Sciatic nerve (tissue), 2 donors: ENCODE results near the gene MSH4. TPM values are rescaled to one million over a fixed set of nuclear protein-coding genes. Genes with fewer than 3 reads are reported as not detected.
A peak's percentile ranks its signal among the peaks of the same experiment; 100 is the strongest.
"Not testable (repeated sequence)": the region's sequence is repeated elsewhere in the genome, so short reads cannot be mapped to it uniquely, and the experiment has no call there.

Source experiments
- ATAC-seq: fragments of 200-7000 bp; cut with Tn5 transposase; one replicate; pipeline ENCODE4 v1.9.1; 2020; ENCODE audit warnings: mild to moderate bottlenecking, moderate library complexity
- DNase-seq: peaks from one replicate; pipeline ENCODE4 v3.0.0-alpha.2; 2020; ENCODE audit warnings: low spot score
- intact Hi-C: fragments of 100-400 bp; cut with DNase I; formaldehyde crosslinking; loops from one replicate; pipeline ENCODE4 v1.14.2; 2022
- total RNA-seq: library from RNA; stranded (reverse); fragmentation: NEBNext Ultra II Directional; extraction: Animal tissue kit (Norgen Biotek cat#: 25700); gene quantifications from one replicate; pipeline ENCODE4 v1.2.1, GENCODE V29; 2021
- donor health status: DM: no; HTN: no; CAD: no.
- donor health status: DM: no; HTN: no; CAD: no.

Gene MSH4
- total RNA-seq, 1 donor from 2014 or later, result 1.6 TPM

- intact Hi-C loops, result no loop called here
- ATAC-seq, result no peak
- DNase-seq, result no peak
Observed at GRCh38 chr1:75792091-75792490, 4.6 kb upstream of the MSH4 start.

GRCh38 chr1:75794382-75794781 is 2.3 kb upstream of the MSH4 start:
- no peak for DNase-seq
- no peak for ATAC-seq
- intact Hi-C loops, result no loop called here

GRCh38 chr1:75795703-75796193 is 934 bp upstream of the MSH4 start:
- intact Hi-C loops, result no loop called here
- DNase-seq, result no peak
- no peak for ATAC-seq

- no peak for DNase-seq
- ATAC-seq, result no peak
- intact Hi-C loops, result no loop called here
Observed at GRCh38 chr1:75797273-75797588, 549 bp downstream of the MSH4 start.

- intact Hi-C loops, result no loop called here
- no peak for DNase-seq
- no peak for ATAC-seq
Observed at GRCh38 chr1:75797606-75798216, 1.0 kb downstream of the MSH4 start.

- DNase-seq, ATAC-seq, intact Hi-C loops: not testable (repeated sequence)
Observed at GRCh38 chr1:75801480-75801879, 4.8 kb downstream of the MSH4 start.

DNA sequence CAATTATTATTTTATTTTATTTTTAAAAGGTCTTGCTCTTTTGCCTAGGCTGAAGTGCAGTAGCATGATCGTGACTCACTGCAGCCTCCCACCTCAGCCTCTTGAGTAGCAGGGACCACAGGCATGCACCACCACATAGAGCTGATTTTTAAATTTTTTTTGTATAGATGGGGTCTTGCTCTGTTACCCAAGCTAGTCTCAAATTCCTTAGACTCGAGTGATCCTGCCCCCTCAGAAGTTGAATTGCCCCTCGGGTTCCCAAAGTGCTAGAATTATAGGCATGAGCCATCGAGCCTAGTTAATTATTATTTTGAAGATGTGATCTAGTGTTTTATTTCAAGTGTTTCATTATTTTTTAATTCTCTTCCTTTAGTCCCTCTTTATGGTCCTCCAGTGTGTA is 12.2 kb downstream of the MSH4 start:
- no peak for ATAC-seq
- intact Hi-C loops, result no loop called here
- DNase-seq, result no peak

- DNase-seq, intact Hi-C loops, ATAC-seq: not testable (repeated sequence)
Observed at GRCh38 chr1:75810113-75810512, 13.4 kb downstream of the MSH4 start.

GRCh38 chr1:75811211-75811981 is 14.7 kb downstream of the MSH4 start:
- ATAC-seq, result no peak
- DNase-seq, result no peak
- intact Hi-C loops, result no loop called here

DNA sequence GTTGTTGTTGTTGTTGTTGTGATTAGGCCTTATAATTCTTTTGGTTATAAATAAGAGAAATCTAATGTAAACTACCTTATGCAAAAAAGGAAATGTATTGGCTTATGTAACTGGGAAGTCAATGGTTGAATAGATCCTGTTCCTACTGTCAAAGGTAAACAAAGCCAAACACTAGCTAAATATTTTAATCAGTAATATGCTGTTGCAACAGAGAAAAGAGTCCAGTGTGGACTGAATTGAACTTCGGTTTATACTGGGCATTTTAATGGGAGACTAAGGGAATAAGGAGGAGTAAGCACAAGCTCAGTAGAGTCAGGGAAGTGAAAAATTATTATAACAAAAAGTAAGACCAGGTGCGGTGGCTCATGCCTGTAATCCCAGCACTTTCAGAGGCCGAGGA is 15.4 kb downstream of the MSH4 start:
- ATAC-seq, result no peak
- intact Hi-C loops, result no loop called here
- DNase-seq, result no peak

- ATAC-seq, intact Hi-C loops, DNase-seq: not testable (repeated sequence)
Observed at GRCh38 chr1:75823596-75823995, 26.9 kb downstream of the MSH4 start.

DNA sequence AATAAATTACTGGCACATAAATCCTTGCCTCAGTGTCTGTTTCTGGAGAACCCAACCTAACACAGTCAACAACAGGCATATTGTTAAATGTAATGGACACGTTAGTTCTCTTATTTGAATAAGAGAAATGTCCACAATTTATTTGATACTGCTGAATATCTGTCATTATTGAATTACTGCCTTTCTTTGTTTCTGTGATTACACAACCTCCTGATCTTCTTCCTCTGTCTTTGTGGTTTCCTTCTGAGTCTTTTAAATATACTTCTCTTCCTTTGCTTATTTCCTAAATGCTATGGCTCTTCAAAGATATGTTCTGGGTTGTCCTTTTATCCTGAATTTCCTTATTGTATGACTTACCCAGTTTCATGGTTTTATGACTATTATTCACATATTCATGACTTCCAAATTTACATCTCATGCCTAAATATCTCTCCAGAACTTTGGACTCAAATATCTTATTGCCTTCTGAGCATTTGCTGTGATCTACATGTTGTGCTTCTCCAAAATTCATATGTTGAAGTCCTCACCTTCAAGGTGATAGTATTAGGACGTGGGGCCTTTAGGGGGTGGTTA is 39.9 kb downstream of the MSH4 start:
- DNase-seq (no peak), ATAC-seq (no peak)
- intact Hi-C loops, result no loop called here

DNA sequence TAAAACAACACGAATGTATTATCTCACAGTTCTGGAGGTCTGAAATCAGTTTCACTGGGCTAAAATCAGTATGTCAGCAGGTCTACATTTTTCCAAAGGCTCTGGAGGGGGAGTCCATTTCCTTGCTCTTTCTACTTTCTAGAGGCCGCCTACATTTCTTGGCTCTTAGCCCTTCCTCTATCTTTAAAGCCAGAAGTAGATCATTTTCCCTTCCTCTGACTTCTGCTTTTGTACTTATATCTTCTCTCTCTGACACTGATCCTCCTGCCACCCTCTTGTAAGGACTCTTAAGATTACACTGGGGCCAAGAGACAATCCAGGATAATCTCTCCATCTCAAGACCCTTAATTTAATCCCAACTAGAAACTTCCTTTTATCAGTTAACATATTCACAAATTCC is 41.4 kb downstream of the MSH4 start:
- DNase-seq, result no peak
- no peak for ATAC-seq
- intact Hi-C loops, result no loop called here

- no peak for ATAC-seq
- intact Hi-C loops, result no loop called here
- DNase-seq, result no peak
Observed at GRCh38 chr1:75841421-75841820, 44.7 kb downstream of the MSH4 start.

DNA sequence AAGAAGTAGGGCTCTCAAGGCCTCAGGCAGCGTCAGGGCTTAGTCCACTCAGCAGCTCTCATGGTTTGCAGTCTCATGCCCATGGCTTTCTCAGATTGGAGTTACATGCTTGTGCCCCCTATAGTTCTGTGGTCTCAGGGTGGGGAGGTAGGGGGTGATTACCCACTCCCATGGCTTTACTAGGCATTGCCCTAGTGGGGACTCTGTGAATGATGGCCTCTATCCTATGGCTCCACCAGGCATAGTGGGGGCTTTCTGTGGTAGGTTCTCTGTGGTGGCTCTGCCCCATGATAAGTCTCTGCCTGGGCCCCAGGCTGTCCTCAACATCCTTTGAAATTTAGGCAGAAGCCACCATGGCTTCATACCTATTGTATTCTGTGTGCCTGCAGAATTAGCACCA is 48.9 kb downstream of the MSH4 start:
- intact Hi-C loops, result no loop called here
- ATAC-seq, result no peak

GRCh38 chr1:75855010-75855409 is 58.3 kb downstream of the MSH4 start:
- ATAC-seq (peak; percentile 75), DNase-seq (no peak)
- intact Hi-C loops, result no loop called here

More for the DNA sequence above, 48.9 kb downstream of the MSH4 start:
- no peak for DNase-seq

GRCh38 chr1:75855734-75856133 is 59.1 kb downstream of the MSH4 start:
- intact Hi-C loops, result no loop called here
- no peak for ATAC-seq
- DNase-seq, result no peak

GRCh38 chr1:75861831-75862230 is 65.1 kb downstream of the MSH4 start:
- intact Hi-C loops, result no loop called here
- no peak for DNase-seq
- ATAC-seq, result no peak

GRCh38 chr1:75870951-75871350 is 74.3 kb downstream of the MSH4 start:
- DNase-seq (no peak), ATAC-seq (no peak)
- intact Hi-C loops, result no loop called here

- no peak for ATAC-seq
- no peak for DNase-seq
- intact Hi-C loops, result no loop called here
Observed at GRCh38 chr1:75879985-75880384, 83.3 kb downstream of the MSH4 start.
